Astrocyte of the cerebellum (primary cell): ENCODE measurements around the gene CREBBP.

ENCODE experiments used
- DNase-seq: peaks from one replicate; pipeline ENCODE4 v3.0.0-alpha.2; 2011; ENCODE audit warnings: low read depth
- H3K4me3 ChIP-seq: 2 replicates; pipeline ENCODE4 v1.5.1; 2011; ENCODE audit warnings: mild to moderate bottlenecking, low read depth, low read length, moderate library complexity
- CTCF ChIP-seq: IDR thresholded peaks from 2 replicates; pipeline ENCODE4 v1.5.1; 2012; ENCODE audit warnings: low read length, low read depth, moderate library complexity, mild to moderate bottlenecking; ENCODE audit errors: missing control alignments
- in situ Hi-C: cut with HindIII; loops from 2 replicates; pipeline ENCODE4 v1.10.0; 2017; ENCODE audit warnings: low sequenced_read_pairs

The CREBBP gene

DNA sequence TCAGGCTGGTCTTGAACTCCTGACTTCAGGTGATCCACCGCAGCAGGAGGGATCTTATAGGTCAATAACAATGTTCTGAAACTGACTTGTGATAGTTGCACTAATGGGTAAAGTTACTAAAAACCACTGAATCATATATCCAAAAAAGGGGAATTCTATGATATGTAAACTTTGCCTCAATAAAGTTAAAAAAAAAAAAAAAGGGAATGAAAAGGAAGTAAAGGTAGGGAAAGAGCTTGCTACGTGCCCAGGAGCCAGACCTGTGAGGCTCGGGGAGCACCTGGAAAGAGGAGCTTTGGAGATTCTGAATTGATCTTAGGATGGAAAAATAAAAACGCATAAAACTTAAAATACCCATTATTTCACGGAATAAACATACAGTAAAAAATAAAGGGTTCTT lies 142.4 kb downstream of the CREBBP start:
- TF ChIP-seq CTCF: no peak
- H3K4me3 ChIP-seq: no peak overlapping the region
- in situ Hi-C loops: no loop called here
- no peak for DNase-seq

DNA sequence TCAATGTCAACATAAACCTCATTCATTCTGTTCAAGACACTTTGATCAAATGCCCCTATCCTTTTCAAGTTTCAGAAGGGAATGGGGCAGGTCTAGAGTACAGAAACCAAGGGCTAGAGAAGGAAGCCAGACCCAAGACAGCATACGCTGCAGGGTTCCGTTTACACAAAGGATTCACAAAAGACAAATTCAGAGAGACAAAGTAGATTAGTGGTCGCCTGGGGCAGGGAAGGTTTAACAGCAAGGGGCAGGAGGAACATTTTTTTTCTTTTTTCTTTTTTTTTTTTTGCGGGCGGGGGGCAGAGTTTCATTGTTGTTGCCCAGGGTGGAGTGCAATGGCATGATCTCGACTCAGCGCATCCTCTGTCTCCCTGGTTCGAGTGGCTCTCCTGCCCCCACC lies 143.3 kb downstream of the CREBBP start:
- in situ Hi-C loops: no loop called here
- TF ChIP-seq CTCF: no peak
- DNase-seq: no peak
- H3K4me3 ChIP-seq: no peak overlapping the region

DNA sequence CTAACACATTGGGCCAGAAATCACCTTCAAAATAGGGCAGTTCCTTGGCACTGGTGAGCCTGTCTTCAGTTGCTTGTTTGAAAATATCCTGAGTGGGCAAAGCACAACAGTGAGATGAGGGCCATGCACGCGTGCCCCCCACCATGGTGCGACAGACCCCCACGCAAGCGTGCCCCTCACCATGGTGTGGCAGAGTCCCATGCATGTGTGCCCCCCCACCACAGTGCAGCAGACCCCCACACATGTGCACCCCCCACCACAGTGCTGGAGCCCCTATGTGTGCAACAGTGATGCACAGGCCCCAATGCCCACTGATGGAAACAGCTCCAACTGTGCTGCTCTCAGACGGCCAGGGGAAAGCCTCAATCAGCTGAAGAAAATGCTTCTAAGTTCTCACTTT lies 144.4 kb downstream of the CREBBP start:
- TF ChIP-seq CTCF: no peak
- no peak for DNase-seq

DNA sequence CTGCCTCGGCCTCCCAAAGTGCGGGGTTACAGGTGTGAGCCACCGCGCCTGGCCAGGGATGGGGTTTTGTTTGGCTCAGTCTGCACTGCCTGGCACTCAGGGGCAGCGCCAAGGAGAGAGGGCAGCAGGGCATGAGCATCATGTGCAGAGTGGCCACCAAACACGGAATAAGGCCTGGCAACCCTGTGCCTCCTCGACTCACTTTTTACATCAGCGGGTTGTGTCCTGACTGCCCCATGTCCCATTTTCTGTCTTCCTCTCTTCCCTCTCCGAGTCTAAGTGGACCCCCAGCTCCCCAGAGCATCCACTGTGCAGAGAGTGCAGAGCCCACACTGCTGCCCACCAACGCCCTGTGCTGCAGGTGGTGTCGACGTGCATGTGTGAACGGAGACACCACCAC lies 145.0 kb downstream of the CREBBP start:
- DNase-seq: no peak
- no peak for TF ChIP-seq CTCF
- in situ Hi-C loops: no loop called here
- H3K4me3 ChIP-seq: no peak overlapping the region

More for the DNA sequence above, 144.4 kb downstream of the CREBBP start:
- in situ Hi-C loops: no loop called here
- no peak overlapping the region for H3K4me3 ChIP-seq

- H3K4me3 ChIP-seq: no peak overlapping the region
- in situ Hi-C loops: no loop called here
- no peak for DNase-seq
- TF ChIP-seq CTCF: no peak
These were observed 145.7 kb downstream of the CREBBP start for GRCh38 chr16:3734758-3735221.

DNA sequence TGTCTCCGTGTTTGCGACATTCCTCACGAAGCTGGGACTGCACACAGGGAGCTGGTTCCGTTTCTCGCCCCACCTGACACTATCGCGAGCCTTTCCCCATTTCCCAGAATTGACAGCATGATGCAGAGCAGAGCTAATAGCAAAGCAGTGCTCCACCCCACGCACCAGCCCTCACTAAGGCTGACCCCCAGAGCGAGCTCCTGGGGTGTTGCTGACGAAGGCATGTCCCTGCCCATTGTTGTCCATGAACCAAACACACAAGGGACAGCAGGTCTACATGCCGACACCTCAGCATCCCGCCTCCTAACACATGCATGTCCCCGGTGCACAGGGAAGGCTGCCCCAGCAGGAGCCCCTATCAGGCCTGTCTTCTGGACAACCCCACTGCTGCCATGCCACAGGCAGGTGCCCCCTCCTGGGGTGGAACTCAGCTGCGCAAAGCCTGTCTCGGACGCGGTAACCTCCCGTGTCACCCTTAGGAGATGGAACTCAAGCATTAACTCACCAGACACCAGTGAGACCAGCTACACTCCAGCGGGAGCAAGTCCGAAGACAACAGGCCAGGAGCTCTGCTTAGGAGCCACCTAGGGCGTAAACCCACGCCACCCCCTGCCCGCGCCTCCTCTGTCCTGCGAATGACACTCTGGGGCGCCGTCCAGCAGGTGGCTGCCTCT lies 146.3 kb downstream of the CREBBP start:
- DNase-seq: no peak
- no peak overlapping the region for H3K4me3 ChIP-seq
- TF ChIP-seq CTCF: no peak
- in situ Hi-C loops: no loop called here
